Measurements from ENCODE around the gene GPRC5C.
"Not testable (repeated sequence)": the region's sequence is repeated elsewhere in the genome, so short reads cannot be mapped to it uniquely, and the experiment has no call there.

GPRC5C gene

DNA sequence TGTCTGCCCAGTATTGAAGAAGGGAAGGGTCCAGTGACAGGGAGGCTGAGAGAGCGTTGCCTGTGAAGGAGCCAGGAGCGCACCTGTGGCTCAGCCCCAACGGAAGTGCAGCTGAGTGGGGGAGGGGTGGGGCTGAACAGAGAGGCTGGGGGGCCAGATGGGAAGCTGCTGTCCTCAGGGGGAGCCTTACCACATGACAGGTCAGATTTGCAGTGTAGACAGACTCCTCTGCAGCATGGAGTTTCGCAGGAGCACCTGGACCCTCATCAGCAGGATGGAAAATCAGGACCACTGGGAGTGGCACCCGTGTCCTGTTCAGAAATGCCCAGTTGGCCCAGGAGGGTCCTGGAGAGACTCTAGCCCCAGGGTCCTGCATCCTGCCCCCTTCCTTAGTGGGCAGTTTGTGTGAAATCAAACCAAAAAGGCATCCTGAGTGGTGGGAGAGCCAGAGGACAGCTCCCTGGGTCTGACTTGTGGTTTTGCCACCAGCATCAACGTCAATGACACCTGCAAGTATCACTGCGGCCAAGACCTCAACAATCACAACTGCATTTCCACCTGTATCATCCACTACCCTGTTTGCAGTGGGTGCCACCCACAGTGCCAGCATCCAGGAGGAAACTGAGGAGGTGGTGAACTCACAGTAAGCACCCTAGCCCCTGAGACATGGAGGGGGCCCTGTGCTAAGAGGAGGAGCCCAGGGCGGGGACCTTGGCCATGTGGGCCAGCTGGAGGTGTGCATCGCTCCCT is 42.3 kb downstream of the GPRC5C start:
- DNase-seq (ENCODE audit: low spot score) = no peak

DNA sequence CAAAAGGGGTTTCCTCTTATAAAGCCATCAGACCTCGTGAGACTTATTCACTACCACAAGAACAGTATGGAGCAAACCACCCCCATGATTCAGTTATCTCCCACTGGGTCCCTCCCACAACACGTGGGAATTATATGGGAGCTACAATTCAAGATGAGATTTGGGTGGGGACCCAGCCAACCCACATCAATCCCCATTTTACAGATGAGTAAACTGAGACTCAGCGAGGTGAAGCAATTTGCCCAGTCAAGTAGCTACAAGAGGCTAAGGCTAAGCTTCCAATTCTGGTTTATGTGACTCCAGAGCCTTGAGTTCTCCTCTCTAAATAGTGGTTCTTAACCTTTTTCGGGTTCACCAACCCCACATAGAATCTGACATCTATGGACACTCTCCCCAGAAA is 43.3 kb downstream of the GPRC5C start:
- no peak for DNase-seq (ENCODE audit: low spot score)

DNA sequence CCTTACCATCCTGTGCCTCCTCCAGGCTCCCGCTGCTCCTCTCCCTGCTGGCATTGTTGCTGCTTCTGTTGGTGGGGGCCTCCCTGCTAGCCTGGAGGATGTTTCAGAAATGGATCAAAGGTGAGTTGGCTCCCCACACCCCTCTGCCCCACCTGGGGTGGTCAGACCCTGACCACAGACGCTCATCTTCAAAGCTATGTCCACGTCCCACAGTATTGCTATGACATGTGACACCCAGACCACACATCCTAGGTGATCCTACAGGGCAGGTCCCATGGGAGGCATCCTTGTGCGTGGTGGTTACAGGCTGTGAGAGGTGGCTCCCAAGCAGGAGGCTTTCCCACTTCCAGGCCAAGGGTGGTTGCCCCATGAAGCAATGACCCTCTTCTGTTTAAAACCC is 45.5 kb downstream of the GPRC5C start:
- no peak for DNase-seq (ENCODE audit: low spot score)

DNA sequence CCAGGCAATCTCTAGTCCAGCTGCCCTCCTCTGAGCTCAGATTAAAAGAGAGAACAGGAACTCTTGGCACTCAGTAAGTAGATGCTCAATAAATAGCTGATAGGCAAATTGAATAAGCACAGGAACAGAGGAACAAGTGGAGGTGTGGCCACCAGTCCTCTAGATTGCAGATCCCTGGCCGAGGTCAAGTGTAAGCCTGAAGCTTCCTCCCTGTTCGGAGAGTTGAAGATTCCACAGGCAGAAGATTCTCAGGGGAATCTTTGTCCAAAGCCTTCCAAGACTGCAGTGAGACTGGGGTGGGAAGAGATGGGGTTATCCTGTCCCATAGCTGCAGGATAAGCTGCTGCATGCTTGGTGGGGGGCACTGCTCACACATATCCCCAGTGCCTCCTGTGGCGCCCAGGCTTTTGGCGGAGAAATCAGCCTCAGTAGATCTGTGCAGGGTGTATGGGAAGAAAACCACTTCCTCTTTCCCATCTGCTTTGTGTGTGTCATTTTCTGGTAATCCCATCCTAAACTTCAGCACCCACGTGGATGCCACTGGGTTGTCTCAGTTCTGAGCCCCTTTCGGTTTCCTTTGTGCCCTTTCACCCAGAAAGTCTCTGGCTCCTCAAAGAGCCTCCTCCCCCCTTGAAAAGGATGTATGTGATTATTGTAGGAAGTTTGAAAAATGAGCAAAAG is 46.7 kb downstream of the GPRC5C start:
- DNase-seq (ENCODE audit: low spot score) = no peak

DNA sequence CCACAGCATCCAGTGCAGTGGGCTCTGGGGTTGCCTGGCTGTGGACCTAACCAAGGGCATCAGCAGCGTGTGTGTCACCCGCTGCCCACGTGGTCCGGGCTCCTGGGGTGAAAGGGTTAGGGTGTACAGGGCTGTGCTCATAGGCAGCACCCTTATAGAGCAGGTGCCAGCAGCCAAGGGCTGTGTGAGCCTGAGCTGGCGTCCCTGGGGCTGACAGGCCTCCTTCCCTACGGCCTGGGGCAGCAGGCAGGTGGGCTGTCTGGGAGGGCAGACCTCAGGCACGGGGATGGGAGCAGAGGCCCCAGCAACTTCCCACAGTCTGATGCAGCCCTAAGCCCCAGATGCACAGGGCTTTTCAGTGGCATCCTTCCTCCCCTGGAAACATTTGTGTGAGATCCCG is 48.4 kb downstream of the GPRC5C start:
- no peak for DNase-seq (ENCODE audit: low spot score)

DNA sequence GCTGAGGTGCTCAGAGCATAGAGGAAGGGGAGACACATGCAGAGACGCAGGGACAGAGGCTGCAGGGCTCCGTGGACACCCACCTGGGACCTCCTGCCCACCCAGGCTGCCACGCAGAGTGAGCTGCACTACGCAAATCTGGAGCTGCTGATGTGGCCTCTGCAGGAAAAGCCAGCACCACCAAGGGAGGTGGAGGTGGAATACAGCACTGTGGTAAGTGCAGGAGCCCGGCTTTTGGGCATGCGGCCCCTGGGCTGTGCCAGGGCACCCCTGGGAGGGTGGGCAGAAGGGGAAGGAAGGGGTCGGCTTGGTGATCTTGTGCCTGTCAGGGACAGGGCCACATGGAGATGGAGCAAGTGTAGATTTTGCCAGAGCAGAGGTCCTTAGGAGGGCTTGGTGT is 49.7 kb downstream of the GPRC5C start:
- no peak for DNase-seq (ENCODE audit: low spot score)

DNA sequence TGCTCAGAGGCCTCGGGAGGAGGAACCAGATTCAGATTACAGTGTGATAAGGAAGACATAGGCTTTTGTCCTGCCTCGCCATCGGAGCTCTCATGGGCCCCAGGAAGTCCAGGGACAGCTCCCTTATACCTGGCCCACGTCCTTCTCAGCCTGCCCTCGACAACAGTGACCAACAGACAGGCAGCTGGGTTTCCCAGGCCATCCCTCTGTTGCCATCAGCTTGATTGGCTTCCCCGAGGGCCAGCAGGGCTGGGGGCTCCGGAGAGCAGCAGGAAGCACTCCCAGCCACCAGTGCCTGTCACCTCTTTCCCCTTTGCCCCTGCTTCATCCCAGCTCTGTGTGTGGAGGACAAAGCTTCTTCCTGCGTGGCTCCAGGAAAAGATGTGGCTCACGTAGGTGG is 52.2 kb downstream of the GPRC5C start:
- no peak for DNase-seq (ENCODE audit: low spot score)

DNA sequence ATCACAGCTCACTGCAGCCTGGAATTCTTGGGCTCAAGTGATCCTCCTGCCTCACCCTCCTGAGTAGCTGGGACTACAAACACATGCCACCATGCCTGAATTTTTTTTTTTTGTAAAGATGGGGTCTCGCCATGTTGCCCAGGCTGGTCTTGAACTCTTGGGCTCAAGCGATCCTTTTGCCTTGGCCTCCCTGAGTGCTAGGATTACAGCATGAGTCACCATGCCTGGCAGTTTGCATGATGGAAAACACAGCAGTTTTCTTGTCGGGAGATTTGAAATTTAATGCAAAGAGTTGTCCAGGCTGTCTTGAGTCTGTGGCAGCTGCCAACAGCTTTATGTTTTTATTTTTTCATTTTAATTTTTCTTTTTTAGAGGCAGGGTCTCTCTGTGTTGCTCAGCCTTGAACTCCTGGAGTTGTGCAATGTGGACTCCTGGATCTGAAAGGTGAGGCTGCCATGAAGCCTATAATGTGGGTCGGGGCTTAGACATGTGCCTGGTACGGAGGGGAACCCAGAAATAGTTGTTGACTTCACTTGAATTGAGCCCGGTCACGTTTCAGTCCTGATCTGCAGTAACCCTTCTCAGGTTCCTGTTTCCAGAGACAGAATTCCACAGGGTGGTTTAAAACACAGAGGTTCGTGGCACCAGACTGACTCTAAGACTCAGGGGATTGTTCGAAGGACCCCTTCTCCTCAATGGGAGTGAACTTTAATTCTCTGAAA is 53.3 kb downstream of the GPRC5C start:
- no peak for DNase-seq (ENCODE audit: low spot score)

DNA sequence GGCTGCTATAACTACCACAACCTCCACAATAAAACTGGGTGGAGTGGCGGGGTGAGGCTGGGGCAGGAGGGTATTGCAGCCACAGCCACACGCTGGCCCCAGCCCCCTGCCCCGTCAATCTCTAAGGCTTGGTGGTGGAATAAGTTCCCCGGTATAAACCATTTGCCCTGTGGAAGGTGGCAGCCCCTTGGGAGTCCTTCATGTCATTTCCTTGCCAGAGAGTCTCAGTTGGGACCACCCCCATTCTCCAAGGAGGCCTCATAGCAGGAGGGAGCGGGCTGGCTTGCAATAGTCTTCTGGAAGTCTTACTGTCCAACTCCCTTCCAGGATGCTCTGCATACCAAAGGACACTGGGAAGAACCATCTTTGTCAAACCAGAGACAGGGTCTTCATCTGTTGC is 54.0 kb downstream of the GPRC5C start:
- no peak for DNase-seq (ENCODE audit: low spot score)

DNA sequence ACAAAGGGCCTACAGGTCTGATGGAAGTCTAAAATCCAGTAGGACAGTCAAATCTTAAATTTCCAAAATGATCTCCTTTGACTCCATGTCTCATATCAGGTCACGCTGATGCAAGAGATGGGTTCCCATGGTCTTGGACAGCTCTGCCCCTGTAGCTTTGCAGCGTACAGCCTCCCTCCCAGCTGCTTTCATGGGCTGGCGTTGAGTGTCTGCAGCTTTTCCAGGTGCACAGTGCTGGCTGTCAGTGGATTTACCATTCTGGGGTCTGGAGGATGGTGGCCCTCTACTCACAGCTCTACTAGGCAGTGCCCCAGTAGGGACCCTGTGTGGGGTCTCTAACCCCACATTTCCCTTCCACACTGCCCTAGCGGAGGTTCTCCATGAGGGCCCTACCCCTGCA is 56.4 kb downstream of the GPRC5C start:
- not testable (repeated sequence) for DNase-seq (ENCODE audit: low spot score)

DNA sequence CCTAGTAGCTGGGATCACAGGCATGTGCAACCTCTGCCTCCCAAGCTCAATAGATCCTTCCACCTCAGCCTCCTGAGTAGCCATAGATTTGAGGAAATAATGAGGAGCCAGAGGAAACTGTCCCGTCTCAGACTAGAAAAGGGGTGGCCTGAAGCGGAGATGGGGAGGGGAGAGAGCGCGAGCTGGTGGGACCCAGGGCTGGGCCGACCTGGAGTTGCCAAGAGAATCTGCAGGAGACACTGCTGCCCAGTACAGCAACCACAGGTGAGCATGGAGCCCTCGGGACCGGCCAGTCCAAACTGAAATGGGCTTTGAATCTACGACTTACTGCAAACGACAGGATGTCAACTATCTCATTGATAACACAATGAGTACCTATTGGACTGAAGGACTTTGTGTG is 58.8 kb downstream of the GPRC5C start:
- no peak for DNase-seq (ENCODE audit: low spot score)

DNA sequence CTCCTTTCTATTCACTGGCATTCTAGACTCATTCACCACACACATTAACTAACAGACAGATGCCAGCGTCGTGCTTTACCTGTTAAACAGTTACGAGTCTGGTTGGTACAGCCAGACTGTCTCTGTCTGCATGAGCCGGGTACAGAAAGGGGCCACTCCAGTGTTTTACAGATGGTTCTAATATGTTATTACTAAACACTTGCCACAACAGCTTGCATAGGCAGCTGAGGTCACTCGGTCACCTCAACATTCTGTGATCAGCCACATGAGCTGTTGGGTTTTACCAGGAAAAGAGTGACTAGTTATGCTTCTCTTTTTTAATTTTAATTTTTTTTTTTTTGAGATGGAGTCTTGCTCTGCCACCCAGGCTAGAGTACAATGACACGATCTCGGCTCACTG is 59.7 kb downstream of the GPRC5C start:
- no peak for DNase-seq (ENCODE audit: low spot score)

DNA sequence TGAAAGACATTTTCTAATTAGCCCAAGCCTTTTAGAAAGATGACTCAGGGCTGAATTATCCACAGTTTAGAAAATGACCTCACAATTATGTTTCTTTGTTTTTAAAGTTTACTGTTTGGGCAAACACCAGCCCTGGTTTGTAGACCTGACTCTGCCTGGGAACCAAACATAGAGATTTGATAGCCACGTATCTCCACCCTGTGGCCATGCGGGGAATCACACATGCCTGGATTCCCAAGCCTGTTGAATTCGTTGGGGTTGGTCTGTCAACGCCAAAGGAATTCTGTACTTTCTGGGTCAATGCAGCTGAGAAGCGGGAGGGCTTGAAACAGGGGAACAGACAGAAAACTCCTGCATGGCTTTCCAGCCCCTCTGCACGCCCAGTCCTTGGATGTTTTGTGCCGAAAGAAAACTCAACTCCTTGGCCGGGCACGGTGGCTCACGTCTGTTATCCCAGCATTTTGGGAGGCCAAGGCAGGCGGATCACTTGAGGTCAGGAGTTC is 61.5 kb downstream of the GPRC5C start:
- DNase-seq (ENCODE audit: low spot score) = peak; percentile 80

Measured in AG08395 (cell line).